ENCODE results near the gene AQP10. TPM values are rescaled to one million over a fixed set of nuclear protein-coding genes. Genes with fewer than 3 reads are reported as not detected.

AQP10 gene
- total and polyA plus RNA-seq, 10 of the 15 experiments (the other 5 are each of a cell fraction or from before 2014, with no cell fraction given), result not detected

- WGBS (ENCODE audit: insufficient coverage, insufficient replicate concordance, low lambda C conversion rate, missing lambda C conversion rate), result 0% methylated on average over 1 of the region's 1 CpG
- FAIRE-seq, result no peak
Observed at GRCh38 chr1:154290921-154291320, 30.0 kb upstream of the AQP10 start.

More at GRCh38 chr1:154290921-154291320, 30.0 kb upstream of the AQP10 start:
- H3K9ac ChIP-seq (ENCODE audit: control insufficient read depth, insufficient read depth, low read length), result no peak overlapping the region
- intact Hi-C loops (cut with micrococcal nuclease; ENCODE audit: unreplicated experiment) (no loop called here), in situ Hi-C loops (cut with MboI) (no loop called here)
- ChIA-PET RAD21 (ENCODE audit: unreplicated experiment) (interaction anchor here (0.6 kb wide), 1 partner anchor 196 kb away, joined by 3 read pairs; no protein-coding TSS in a partner anchor), SMC1A (ENCODE audit: uncharacterized antibody, unreplicated experiment) (no interaction called here), POLR2A (interaction anchor here (1.0 kb wide), 1 partner anchor 35 kb away, joined by 7 read pairs; no protein-coding TSS in a partner anchor), CTCF (interaction anchor here (0.9 to 1.4 kb wide), 3 partner anchors 19 to 44 kb away, joined by 3 to 4 read pairs (median 3); partner anchors contain the start of gene HAX1)
- ATAC-seq (no peak), DNase-seq (ENCODE audit: low read depth, low spot score) (no peak)
- H3K36me3 ChIP-seq (ENCODE audit: control insufficient read depth in 2 of 2, insufficient read depth in 2 of 2, low read length in 1 of 2), result no peaks in the 10 kb centered on the region
- H4K20me1 ChIP-seq (ENCODE audit: control insufficient read depth, insufficient read depth), result no peaks in the 10 kb centered on the region
- no peak overlapping the region for H3K4me3 ChIP-seq
- no peaks in the 10 kb centered on the region for H3K4me1 ChIP-seq (ENCODE audit: control insufficient read depth, insufficient read depth, low read length)
- H3K9me3 ChIP-seq (replicated peaks; ENCODE audit: control insufficient read depth, insufficient read depth, low read length), result peaks cover 3% of the 10 kb centered on the region; the same call in 2 of the 3 replicates
- no peaks in the 10 kb centered on the region for H3K79me2 ChIP-seq (ENCODE audit: control insufficient read depth, insufficient read depth, low read length)
- no peak overlapping the region for H3K27ac ChIP-seq (ENCODE audit: control insufficient read depth, insufficient read depth)
- H2AFZ ChIP-seq (ENCODE audit: control insufficient read depth, low read depth, low read length), result no peak overlapping the region
- no peaks in the 10 kb centered on the region for H3K27me3 ChIP-seq (replicated peaks in 1 of 2; ENCODE audit: control insufficient read depth in 2 of 2, insufficient read depth in 2 of 2, low read length in 1 of 2)
- BruUV-seq (replicated peaks), result no TSS peak
- TF ChIP-seq YY1 (IDR thresholded peaks at IDR 0.05; ENCODE audit: low read depth, low read length) (no peak), SREBF1 (IDR thresholded peaks at IDR 0.05; ENCODE audit: low read length) (no peak), IRF5 (IDR thresholded peaks at IDR 0.05; ENCODE audit: borderline replicate concordance) (no peak), RELA (IDR thresholded peaks at IDR 0.05; ENCODE audit: borderline replicate concordance, partially characterized antibody) (no peak), JUND (IDR thresholded peaks at IDR 0.05; ENCODE audit: low read depth, low read length) (no peak), CHD1 (IDR thresholded peaks at IDR 0.05; ENCODE audit: low read depth, low read length) (no peak), RAD21 (IDR thresholded peaks at IDR 0.05; ENCODE audit: insufficient read depth, low read depth, low read length) (no peak), WRNIP1 (IDR thresholded peaks at IDR 0.05; ENCODE audit: borderline replicate concordance, low read depth, low read length) (no peak), E4F1 (IDR thresholded peaks at IDR 0.05; ENCODE audit: borderline replicate concordance, partially characterized antibody) (no peak), RFX5 (IDR thresholded peaks at IDR 0.05; ENCODE audit: low read depth, low read length) (no peak), STAT3 (IDR thresholded peaks at IDR 0.05; ENCODE audit: low read depth, low read length) (no peak), ZBTB11 (CRISPR knock-in tag; IDR thresholded peaks at IDR 0.05) (no peak), NFYB (IDR thresholded peaks at IDR 0.05; ENCODE audit: insufficient read depth, low read depth, low read length) (no peak), RUNX3 (IDR thresholded peaks at IDR 0.05; ENCODE audit: low read length) (no peak), EZH2 (IDR thresholded peaks at IDR 0.05; ENCODE audit: borderline replicate concordance, control insufficient read depth, low read depth, low read length) (no peak), SMAD1 (IDR thresholded peaks at IDR 0.05; ENCODE audit: low read depth, partially characterized antibody) (no peak), MTA2 (IDR thresholded peaks at IDR 0.05; ENCODE audit: low read depth) (no peak), NFXL1 (IDR thresholded peaks at IDR 0.05; ENCODE audit: borderline replicate concordance) (no peak)
- no peak overlapping the region for H3K4me2 ChIP-seq (ENCODE audit: control insufficient read depth, insufficient read depth)

Data from GM12878 (cell line).